ENCODE results near the gene CPSF6. TPM values are rescaled to one million over a fixed set of nuclear protein-coding genes. Genes with fewer than 3 reads are reported as not detected.

Gene CPSF6
- total RNA-seq, 1 experiment from 2014 or later: 124 TPM

DNA sequence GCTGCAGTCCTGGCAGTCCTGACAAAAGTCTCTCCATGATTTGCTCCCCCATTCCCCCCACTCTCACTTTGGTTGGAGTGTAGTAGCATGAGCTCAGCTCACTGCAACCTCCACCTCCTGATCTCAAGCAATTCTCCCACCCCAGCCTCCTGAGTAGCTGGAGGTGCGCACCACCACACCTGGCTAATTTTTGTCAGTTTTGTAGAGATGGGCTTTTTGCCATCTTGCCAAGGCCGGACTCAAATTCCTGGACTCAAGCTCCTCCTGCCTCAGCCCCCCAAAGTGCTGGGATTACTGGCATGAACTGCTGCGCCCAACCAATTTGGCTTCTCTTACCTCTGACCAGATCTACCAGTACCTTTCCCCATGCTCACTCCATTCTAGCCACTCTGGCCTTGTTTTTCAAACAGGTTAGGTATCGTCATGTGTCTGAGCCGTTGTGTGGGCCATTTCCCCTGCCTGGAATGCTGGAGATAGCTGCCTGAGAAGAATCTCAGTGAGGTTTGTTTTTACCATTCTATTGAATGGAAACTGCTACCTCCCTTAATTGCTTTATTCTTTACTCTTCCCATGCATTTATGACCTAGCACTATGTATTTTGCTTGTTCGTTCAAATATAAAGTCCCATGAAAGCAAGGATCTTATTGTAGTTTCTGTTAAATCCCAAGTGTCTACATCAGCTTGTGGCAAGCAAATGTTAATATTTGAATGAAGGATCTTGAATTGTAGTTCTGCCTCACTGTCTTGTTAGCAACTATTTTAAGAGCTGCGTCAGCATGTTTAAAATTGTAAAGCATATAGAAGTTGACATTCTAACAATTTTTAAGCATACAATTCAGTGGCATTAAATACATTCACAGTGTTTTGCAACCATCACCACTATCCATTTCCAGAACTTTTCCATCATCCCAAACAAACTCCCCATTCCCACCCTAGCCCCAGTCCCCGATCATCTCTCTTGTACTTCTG is 39.7 kb downstream of the CPSF6 start (continued):
- no peak for TF ChIP-seq AFF4 (CRISPR knock-in tag; IDR thresholded peaks at IDR 0.05; ENCODE audit: borderline replicate concordance)
- no peak for TF ChIP-seq ATF1 (CRISPR knock-in tag; IDR thresholded peaks at IDR 0.05)
- TF ChIP-seq ZNF396 (CRISPR knock-in tag; IDR thresholded peaks at IDR 0.05; ENCODE audit: borderline replicate concordance): no peak
- no peak for TF ChIP-seq JUN (CRISPR knock-in tag; IDR thresholded peaks at IDR 0.05)

GRCh38 chr12:69284131-69284530 is 44.8 kb downstream of the CPSF6 start:
- H3K36me3 Mint-ChIP-seq: no peaks in the 10 kb centered on the region
- TF ChIP-seq, protein P1, sequence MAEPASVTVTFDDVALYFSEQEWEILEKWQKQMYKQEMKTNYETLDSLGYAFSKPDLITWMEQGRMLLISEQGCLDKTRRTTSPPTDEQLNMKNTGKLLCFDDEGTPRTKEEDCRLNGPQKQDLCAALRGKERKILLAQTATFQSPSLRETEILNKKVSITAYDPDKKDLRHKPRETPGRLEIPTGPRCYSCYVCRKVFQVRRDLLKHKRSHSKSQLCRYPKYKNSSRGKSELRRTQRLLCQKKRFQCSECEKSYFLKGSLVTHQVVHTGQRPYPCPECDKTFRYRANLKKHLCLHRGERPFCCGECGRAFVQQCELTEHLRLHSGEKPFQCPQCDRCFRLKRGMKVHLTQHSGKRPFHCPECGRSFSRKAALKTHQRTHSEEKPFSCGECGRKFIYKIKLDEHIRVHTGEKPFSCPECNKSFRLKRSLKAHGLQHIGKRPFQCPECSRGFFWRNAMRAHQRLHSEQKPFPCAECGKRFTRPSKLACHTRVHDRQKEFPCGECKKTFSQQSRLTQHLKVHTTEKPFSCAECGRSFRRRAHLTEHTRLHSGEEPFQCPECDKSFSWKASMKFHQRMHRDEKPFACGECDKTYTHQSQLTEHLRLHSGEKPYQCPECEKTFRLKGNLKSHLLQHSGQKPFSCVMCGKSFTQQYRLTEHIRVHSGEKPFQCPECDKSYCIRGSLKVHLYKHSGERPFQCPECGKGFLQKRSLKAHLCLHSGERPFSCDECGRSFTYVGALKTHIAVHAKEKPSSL (CRISPR knock-in tag; conservative IDR thresholded peaks at IDR 0.05): 0 out of 2 replicates have a peak, but pooled peaks have one; percentile 58
- no peak for TF ChIP-seq TP53 (CRISPR knock-in tag; IDR thresholded peaks at IDR 0.05)
- H3K9me3 Mint-ChIP-seq: no peaks in the 10 kb centered on the region
- H3K4me1 Mint-ChIP-seq: peaks cover 15% of the 10 kb centered on the region
- DNase-seq (ENCODE audit: low spot score) (peak; percentile 70), ATAC-seq (peak; percentile 98)
- ChIA-PET CTCF (interaction anchor here (0.6 to 1.4 kb wide), 2 partner anchors 30 to 127 kb away, joined by 3 to 8 read pairs; no protein-coding TSS in a partner anchor), POLR2A (interaction anchor here (0.6 kb wide), 1 partner anchor 347 kb away, joined by 3 read pairs; no protein-coding TSS in a partner anchor)
- no peaks in the 10 kb centered on the region; the same call in 1 of the 2 replicates for H3K27me3 Mint-ChIP-seq (ENCODE audit: low read depth)
- peak overlapping the region; percentile 58 for H3K4me3 Mint-ChIP-seq
- no peak overlapping the region for H3K27ac Mint-ChIP-seq

- DNase-seq (ENCODE audit: low spot score) (no peak), ATAC-seq (no peak)
- Mint-ChIP-seq H3K4me1 (peaks cover 18% of the 10 kb centered on the region), H3K4me3 (no peak overlapping the region), H3K27me3 (ENCODE audit: low read depth) (no peaks in the 10 kb centered on the region; the same call in 1 of the 2 replicates), H3K27ac (no peak overlapping the region), H3K9me3 (no peaks in the 10 kb centered on the region), H3K36me3 (no peaks in the 10 kb centered on the region)
- TF ChIP-seq SMAD3 (CRISPR knock-in tag; IDR thresholded peaks at IDR 0.05; ENCODE audit: borderline replicate concordance): no peak
- no peak for TF ChIP-seq FOXP1 (CRISPR knock-in tag; IDR thresholded peaks at IDR 0.05; ENCODE audit: borderline replicate concordance)
- TF ChIP-seq OVOL2 (CRISPR knock-in tag; IDR thresholded peaks at IDR 0.05; ENCODE audit: borderline replicate concordance): no peak
- TF ChIP-seq NR3C1 (CRISPR knock-in tag; conservative IDR thresholded peaks at IDR 0.05; ENCODE audit: low read depth): no peak
- CTCF ChIA-PET: no interaction called here
- POLR2A ChIA-PET: no interaction called here
These were observed 48.2 kb downstream of the CPSF6 start for GRCh38 chr12:69287556-69287955.

DNA sequence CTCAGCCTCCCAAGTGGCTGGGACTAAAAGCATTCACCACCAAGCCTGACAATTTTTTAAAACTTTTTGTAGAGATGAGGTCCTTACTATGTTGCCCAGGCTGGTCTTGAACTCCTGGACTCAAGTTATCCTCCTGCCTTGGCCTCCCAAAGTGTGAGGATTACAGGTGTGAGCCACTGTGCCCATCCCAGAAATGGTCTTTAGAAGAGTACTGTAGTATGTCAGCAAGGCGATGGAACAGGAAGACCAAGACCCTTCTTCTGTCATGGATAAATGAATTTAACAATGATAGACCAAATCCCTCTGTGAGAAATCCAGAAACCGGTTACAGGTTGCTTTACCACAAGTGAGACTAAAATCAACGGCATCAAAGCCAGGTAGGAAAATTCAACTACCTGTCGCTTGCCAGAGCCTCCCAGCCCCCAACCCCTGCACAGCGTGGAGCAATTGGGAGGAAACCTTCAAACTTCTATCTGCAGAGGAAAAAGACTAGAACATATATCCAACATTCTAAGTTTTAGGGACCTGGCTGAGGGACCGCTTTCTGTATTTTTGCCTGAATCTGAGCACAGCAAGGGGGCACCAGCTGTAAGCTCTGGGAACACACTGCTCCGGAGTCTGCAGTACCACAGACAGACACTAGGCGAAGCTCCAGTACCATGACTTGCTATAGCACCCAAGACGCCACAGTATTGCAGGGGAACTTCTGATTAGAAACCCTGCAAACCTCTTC is 51.3 kb downstream of the CPSF6 start:
- Mint-ChIP-seq H3K27ac (no peak overlapping the region), H3K9me3 (no peaks in the 10 kb centered on the region), H3K27me3 (ENCODE audit: low read depth) (no peaks in the 10 kb centered on the region), H3K4me1 (peaks cover 3% of the 10 kb centered on the region; the same call in 1 of the 2 replicates), H3K4me3 (no peak overlapping the region), H3K36me3 (no peaks in the 10 kb centered on the region)
- ChIA-PET POLR2A (no interaction called here), CTCF (interaction anchor here (0.6 to 2.4 kb wide), 26 partner anchors 8 to 349 kb away, joined by 3 to 30 read pairs (median 3); no protein-coding TSS in a partner anchor)
- ATAC-seq (peak; percentile 100), DNase-seq (ENCODE audit: low spot score) (peak; percentile 93)
- TF ChIP-seq CREB1 (CRISPR knock-in tag; IDR thresholded peaks at IDR 0.05) (no peak), CTCF (IDR thresholded peaks at IDR 0.05) (peak; percentile 98), SP1 (CRISPR knock-in tag; conservative IDR thresholded peaks at IDR 0.05) (no peak), ZNF121 (CRISPR knock-in tag; IDR thresholded peaks at IDR 0.05) (no peak), ZNF219 (CRISPR knock-in tag; IDR thresholded peaks at IDR 0.05; ENCODE audit: borderline replicate concordance) (no peak)
- TF ChIP-seq, protein P2, sequence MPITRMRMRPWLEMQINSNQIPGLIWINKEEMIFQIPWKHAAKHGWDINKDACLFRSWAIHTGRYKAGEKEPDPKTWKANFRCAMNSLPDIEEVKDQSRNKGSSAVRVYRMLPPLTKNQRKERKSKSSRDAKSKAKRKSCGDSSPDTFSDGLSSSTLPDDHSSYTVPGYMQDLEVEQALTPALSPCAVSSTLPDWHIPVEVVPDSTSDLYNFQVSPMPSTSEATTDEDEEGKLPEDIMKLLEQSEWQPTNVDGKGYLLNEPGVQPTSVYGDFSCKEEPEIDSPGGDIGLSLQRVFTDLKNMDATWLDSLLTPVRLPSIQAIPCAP (CRISPR knock-in tag; IDR thresholded peaks at IDR 0.05): no peak
- TF ChIP-seq, protein P3, sequence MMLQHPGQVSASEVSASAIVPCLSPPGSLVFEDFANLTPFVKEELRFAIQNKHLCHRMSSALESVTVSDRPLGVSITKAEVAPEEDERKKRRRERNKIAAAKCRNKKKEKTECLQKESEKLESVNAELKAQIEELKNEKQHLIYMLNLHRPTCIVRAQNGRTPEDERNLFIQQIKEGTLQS (CRISPR knock-in tag; conservative IDR thresholded peaks at IDR 0.05): no peak
